Thyroid gland (tissue), 4 donors: Measurements from ENCODE around the gene PTPDC1. TPM values are rescaled to one million over a fixed set of nuclear protein-coding genes. Genes with fewer than 3 reads are reported as not detected.

Experiments
- DNase-seq, 2 donors: peaks; one replicate each; pipeline ENCODE4 v3.0.0-alpha.2; 2019
- H3K27ac ChIP-seq, 3 donors: fragments of 200-600 bp; sonication (generic); 1 replicate in 2 of 3; 2 replicates in 1 of 3; pipeline ENCODE4 v1.5.1; 2016 to 2019; ENCODE audit warnings: mild to moderate bottlenecking in 1 of 3, moderate library complexity in 1 of 3
- H3K27me3 ChIP-seq: fragments of 200-600 bp; sonication (generic); one replicate; pipeline ENCODE4 v1.5.1; 2019
- H3K36me3 ChIP-seq, 2 donors: fragments of 200-600 bp; sonication (generic); one replicate each; pipeline ENCODE4 v1.5.1; 2016 to 2019
- H3K4me1 ChIP-seq, 2 donors: fragments of 200-600 bp; sonication (generic); one replicate each; pipeline ENCODE4 v1.5.1; 2017 to 2019
- H3K4me3 ChIP-seq, 3 donors: fragments of 200-600 bp; sonication (generic); replicated peaks in 1 of 3; 1 replicate in 2 of 3; 2 replicates in 1 of 3; pipeline ENCODE4 v1.5.1; 2016; ENCODE audit warnings: mild to moderate bottlenecking in 1 of 3
- H3K9me3 ChIP-seq: fragments of 200-600 bp; sonication (generic); one replicate; pipeline ENCODE4 v1.5.1; 2017
- POLR2A ChIP-seq, 2 donors: fragments of 450-650 bp; IDR thresholded peaks; one replicate each; pipeline ENCODE4 v1.6.1; 2017; ENCODE audit warnings: antibody characterized with exemption in 2 of 2, mild to moderate bottlenecking in 2 of 2, moderate library complexity in 1 of 2
- WGBS, 2 donors: methylation state at CpG; one replicate each; pipeline ENCODE4 v1.1.5; 2017; 5-methylcytosine and 5-hydroxymethylcytosine counted together
- intact Hi-C: fragments of 100-400 bp; cut with DNase I; formaldehyde crosslinking; loops from one replicate; pipeline ENCODE4 v1.15.1; 2023
- total RNA-seq, 4 donors: library from RNA; depleted of rRNA; stranded (reverse); fragments of >200 nt; gene quantifications; one replicate each; pipeline ENCODE4 v1.2.3, GENCODE V29; 2016
- TF ChIP-seq, protein P1 (sequence below), 6 experiments: fragments of 200-600 bp in 3 of 6; fragments of 450-650 bp in 3 of 6; sonication (generic) in 3 of 6; IDR thresholded peaks; one replicate each; pipeline ENCODE4 v1.5.1; 2016 to 2019; ENCODE audit warnings: antibody characterized with exemption in 6 of 6, mild to moderate bottlenecking in 2 of 6, inconsistent platforms in 1 of 6, moderate library complexity in 1 of 6

PTPDC1 gene, protein sequence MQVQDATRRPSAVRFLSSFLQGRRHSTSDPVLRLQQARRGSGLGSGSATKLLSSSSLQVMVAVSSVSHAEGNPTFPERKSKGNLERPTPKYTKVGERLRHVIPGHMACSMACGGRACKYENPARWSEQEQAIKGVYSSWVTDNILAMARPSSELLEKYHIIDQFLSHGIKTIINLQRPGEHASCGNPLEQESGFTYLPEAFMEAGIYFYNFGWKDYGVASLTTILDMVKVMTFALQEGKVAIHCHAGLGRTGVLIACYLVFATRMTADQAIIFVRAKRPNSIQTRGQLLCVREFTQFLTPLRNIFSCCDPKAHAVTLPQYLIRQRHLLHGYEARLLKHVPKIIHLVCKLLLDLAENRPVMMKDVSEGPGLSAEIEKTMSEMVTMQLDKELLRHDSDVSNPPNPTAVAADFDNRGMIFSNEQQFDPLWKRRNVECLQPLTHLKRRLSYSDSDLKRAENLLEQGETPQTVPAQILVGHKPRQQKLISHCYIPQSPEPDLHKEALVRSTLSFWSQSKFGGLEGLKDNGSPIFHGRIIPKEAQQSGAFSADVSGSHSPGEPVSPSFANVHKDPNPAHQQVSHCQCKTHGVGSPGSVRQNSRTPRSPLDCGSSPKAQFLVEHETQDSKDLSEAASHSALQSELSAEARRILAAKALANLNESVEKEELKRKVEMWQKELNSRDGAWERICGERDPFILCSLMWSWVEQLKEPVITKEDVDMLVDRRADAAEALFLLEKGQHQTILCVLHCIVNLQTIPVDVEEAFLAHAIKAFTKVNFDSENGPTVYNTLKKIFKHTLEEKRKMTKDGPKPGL
- total RNA-seq = 10 to 100 TPM in 3 of 4 donors, 1 to 10 TPM in 1; 7.5 to 25.2 (median 10.8) TPM

DNA sequence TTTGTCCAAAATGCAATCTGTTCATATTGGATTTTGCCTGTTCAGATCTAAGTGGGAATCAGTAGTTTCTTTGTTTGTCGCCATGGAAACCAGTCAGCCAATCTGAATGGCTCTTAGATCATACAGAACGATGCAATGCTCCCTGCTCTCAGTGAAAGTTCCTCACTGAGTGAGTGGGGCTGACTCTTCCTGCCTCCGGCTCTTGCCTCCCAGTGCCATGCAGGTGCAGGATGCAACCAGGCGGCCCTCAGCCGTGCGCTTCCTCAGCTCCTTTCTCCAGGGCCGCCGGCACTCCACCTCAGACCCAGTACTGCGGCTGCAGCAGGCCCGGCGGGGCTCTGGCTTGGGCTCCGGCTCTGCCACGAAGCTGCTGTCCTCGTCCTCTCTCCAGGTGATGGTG is at the start of gene PTPDC1:
Gene PTPDC1, plus strand, starts transcription at position 151 of the 400 bp plus-strand sequence. Its CDS starts 67 bp downstream, at position 218.
- no peak for TF ChIP-seq POLR2A (IDR thresholded peaks at IDR 0.05)
- TF ChIP-seq, protein P1, sequence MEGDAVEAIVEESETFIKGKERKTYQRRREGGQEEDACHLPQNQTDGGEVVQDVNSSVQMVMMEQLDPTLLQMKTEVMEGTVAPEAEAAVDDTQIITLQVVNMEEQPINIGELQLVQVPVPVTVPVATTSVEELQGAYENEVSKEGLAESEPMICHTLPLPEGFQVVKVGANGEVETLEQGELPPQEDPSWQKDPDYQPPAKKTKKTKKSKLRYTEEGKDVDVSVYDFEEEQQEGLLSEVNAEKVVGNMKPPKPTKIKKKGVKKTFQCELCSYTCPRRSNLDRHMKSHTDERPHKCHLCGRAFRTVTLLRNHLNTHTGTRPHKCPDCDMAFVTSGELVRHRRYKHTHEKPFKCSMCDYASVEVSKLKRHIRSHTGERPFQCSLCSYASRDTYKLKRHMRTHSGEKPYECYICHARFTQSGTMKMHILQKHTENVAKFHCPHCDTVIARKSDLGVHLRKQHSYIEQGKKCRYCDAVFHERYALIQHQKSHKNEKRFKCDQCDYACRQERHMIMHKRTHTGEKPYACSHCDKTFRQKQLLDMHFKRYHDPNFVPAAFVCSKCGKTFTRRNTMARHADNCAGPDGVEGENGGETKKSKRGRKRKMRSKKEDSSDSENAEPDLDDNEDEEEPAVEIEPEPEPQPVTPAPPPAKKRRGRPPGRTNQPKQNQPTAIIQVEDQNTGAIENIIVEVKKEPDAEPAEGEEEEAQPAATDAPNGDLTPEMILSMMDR (IDR thresholded peaks at IDR 0.05) = no peak
- 50 to 64% methylated on average over 14 of the region's 14 CpGs for WGBS, 2 donors
- intact Hi-C loops = no loop called here
- Histone ChIP-seq H3K9me3 (no peaks in the 10 kb centered on the region), H3K27ac (peak within 1 kb of the TSS; percentile 46 to 82 (median 50)), H3K27me3 (no peaks in the 10 kb centered on the region), H3K36me3 (no peaks in the 10 kb centered on the region), H3K4me3 (no peak within 1 kb of the TSS), H3K4me1 (peaks cover 37 to 44% of the 10 kb centered on the region in 2 donors)
- peak; percentile 30 to 34 for DNase-seq

DNA sequence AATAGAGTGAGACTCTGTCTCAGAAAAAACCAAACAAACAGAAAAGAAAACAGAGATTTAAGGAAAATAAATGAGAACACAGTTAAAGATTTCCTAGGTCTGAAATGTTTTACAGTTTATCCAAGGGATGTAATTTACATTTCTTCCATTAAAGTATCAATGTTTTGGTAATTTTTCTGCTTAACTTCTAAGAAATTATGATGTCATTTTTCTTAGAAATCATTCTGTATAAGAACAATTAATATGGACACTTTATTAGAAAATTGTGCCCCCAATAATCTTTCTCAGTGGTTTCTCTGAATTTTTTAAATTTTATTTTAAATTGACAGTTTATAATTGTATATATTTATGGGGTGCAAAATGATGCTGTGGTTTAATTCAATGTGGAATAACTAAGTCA is 49.8 kb upstream of the PTPDC1 start:
- no peak overlapping the region for H3K27ac ChIP-seq
- H3K4me3 ChIP-seq = no peak overlapping the region
- H3K27me3 ChIP-seq = no peaks in the 10 kb centered on the region
- intact Hi-C loops = no loop called here
- H3K4me1 ChIP-seq = peaks cover 4 to 5% of the 10 kb centered on the region in 2 donors
- H3K9me3 ChIP-seq = no peaks in the 10 kb centered on the region
- TF ChIP-seq POLR2A (IDR thresholded peaks at IDR 0.05) = no peak
- TF ChIP-seq, protein P1 (IDR thresholded peaks at IDR 0.05) = no peak
- H3K36me3 ChIP-seq = no peaks in the 10 kb centered on the region
- DNase-seq = no peak

DNA sequence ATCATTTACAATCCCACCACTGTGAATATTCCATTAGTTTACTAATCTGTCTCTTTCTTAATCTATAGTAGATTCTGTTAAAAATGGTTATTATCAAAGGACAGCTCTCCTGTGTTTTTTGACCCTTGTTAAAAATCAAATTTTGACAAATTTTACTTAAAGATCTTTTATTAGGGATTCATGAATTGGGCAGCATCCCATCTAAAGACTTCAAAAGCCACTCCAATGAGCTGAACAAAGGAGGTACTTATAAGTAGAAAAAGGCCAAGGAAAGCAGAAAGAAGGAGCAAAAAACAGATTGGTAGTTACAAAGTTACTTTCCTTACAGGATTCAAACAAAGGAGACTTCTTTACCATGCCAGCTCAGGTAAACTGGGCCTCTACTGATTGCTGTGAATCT is 44.5 kb upstream of the PTPDC1 start:
- Histone ChIP-seq H3K27ac (no peak overlapping the region), H3K9me3 (no peaks in the 10 kb centered on the region), H3K4me1 (no peaks in the 10 kb centered on the region), H3K4me3 (no peak overlapping the region), H3K36me3 (no peaks in the 10 kb centered on the region), H3K27me3 (no peaks in the 10 kb centered on the region)
- intact Hi-C loops = no loop called here
- TF ChIP-seq POLR2A (IDR thresholded peaks at IDR 0.05) = no peak
- TF ChIP-seq, protein P1 (IDR thresholded peaks at IDR 0.05) = no peak
- no peak for DNase-seq

DNA sequence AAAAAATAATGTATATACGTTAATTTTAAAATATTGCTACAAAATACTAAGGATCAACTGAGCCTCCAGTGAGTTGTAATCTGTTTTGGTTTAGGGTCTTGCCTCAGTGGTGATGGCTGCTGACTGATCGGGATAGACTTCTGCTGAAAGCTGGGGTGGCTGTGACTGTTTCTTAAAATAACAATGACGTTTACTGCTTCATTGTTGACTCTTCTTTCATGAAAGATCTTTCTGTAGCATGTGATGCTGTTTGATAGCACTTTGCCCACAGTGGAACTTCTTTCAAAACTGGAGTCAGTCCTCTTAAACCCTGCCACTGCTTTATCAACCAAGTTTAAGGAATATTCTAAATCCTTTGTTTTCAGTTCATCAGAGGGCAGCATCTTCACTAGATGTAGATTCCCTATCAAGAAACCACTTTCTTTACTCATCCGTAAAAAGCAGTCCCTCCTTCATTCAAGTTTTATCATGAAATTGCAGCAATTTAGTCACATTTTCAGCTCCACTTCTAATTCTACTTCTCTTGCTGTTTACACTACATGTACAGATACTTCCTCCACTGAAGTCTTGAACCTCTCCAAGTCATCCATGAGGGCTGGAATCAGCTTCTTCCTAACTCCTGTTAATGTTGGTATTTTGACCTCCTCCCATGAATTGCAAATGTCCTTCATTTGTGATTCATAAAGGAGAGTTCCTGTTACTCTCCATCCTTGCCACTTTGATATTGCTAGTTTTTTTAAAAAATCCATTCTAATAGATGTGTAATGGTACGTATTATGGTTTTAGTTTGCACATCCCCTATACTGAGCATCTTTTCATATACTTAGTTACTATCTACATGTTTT is 41.5 kb upstream of the PTPDC1 start:
- no peak for DNase-seq
- no peak overlapping the region for H3K27ac ChIP-seq
- intact Hi-C loops = no loop called here
- H3K36me3 ChIP-seq = no peaks in the 10 kb centered on the region
- no peaks in the 10 kb centered on the region for H3K9me3 ChIP-seq
- H3K4me3 ChIP-seq = no peak overlapping the region
- H3K27me3 ChIP-seq = no peaks in the 10 kb centered on the region
- 60 to 61% methylated on average over 5 of the region's 5 CpGs for WGBS, 2 donors
- H3K4me1 ChIP-seq = no peaks in the 10 kb centered on the region
- TF ChIP-seq, protein P1 (IDR thresholded peaks at IDR 0.05) = no peak
- no peak for TF ChIP-seq POLR2A (IDR thresholded peaks at IDR 0.05)
